Glutamatergic neuron (in vitro differentiated cells): ENCODE results near the gene REXO4. TPM values are rescaled to one million over a fixed set of nuclear protein-coding genes. Genes with fewer than 3 reads are reported as not detected.

Experiments used
- DNase-seq: peaks from one replicate; pipeline ENCODE4 v3.0.0; 2022
- H3K27ac Mint-ChIP-seq: one replicate; pipeline ENCODE4 v1.8.0; 2020; ENCODE audit warnings: mild to moderate bottlenecking, mixed read lengths, inconsistent platforms; ENCODE audit not compliant: unreplicated experiment
- H3K27me3 Mint-ChIP-seq: one replicate; pipeline ENCODE4 v1.8.0; 2020; ENCODE audit warnings: mild to moderate bottlenecking, moderate library complexity, mixed read lengths, inconsistent platforms; ENCODE audit not compliant: unreplicated experiment
- H3K36me3 Mint-ChIP-seq: one replicate; pipeline ENCODE4 v1.8.0; 2020; ENCODE audit warnings: mild to moderate bottlenecking, mixed read lengths, inconsistent platforms; ENCODE audit not compliant: unreplicated experiment
- H3K4me1 Mint-ChIP-seq: one replicate; pipeline ENCODE4 v1.8.0; 2020; ENCODE audit warnings: mild to moderate bottlenecking, low read depth, mixed read lengths, inconsistent platforms; ENCODE audit not compliant: unreplicated experiment
- H3K4me3 Mint-ChIP-seq: one replicate; pipeline ENCODE4 v1.8.0; 2020; ENCODE audit warnings: mild to moderate bottlenecking, mixed read lengths, inconsistent platforms; ENCODE audit not compliant: unreplicated experiment
- H3K9me3 Mint-ChIP-seq: one replicate; pipeline ENCODE4 v1.8.0; 2020; ENCODE audit warnings: mild to moderate bottlenecking, moderate library complexity, mixed read lengths, inconsistent platforms; ENCODE audit not compliant: unreplicated experiment
- CTCF ChIP-seq: fragments of 200-600 bp; sonication (generic); IDR thresholded peaks from one replicate; pipeline ENCODE4 v1.5.0; 2021; ENCODE audit not compliant: partially characterized antibody, unreplicated experiment
- total RNA-seq: library from RNA; stranded (reverse); fragmentation: NEBNext Ultra II Directional; extraction: Animal tissue kit (Norgen Biotek cat#: 25700); gene quantifications from one replicate; pipeline ENCODE4 v1.2.1, GENCODE V29; 2021; ENCODE audit not compliant: unreplicated experiment

Gene REXO4
- total RNA-seq, 1 donor from 2014 or later: 20.4 TPM

GRCh38 chr9:133424187-133424586 is 6.4 kb upstream of the REXO4 start:
- Mint-ChIP-seq H3K27me3 (peaks cover 4% of the 10 kb centered on the region), H3K36me3 (peaks cover 6% of the 10 kb centered on the region), H3K27ac (no peak overlapping the region), H3K9me3 (peaks cover 6% of the 10 kb centered on the region), H3K4me1 (peaks cover 2% of the 10 kb centered on the region), H3K4me3 (no peak overlapping the region)
- no peak for TF ChIP-seq CTCF
- no peak for DNase-seq

- H3K9me3 Mint-ChIP-seq: peaks cover 7% of the 10 kb centered on the region
- no peak overlapping the region for H3K4me3 Mint-ChIP-seq
- no peak for TF ChIP-seq CTCF
- DNase-seq: no peak
- peaks cover 6% of the 10 kb centered on the region for H3K36me3 Mint-ChIP-seq
- peaks cover 6% of the 10 kb centered on the region for H3K27me3 Mint-ChIP-seq
- H3K27ac Mint-ChIP-seq: no peak overlapping the region
- peaks cover 10% of the 10 kb centered on the region for H3K4me1 Mint-ChIP-seq
Measured at GRCh38 chr9:133423216-133423615, 5.4 kb upstream of the REXO4 start.

- H3K9me3 Mint-ChIP-seq: peaks cover 5% of the 10 kb centered on the region
- H3K4me1 Mint-ChIP-seq: peaks cover 8% of the 10 kb centered on the region
- H3K36me3 Mint-ChIP-seq: no peaks in the 10 kb centered on the region
- DNase-seq: no peak
- peaks cover 6% of the 10 kb centered on the region for H3K27me3 Mint-ChIP-seq
- H3K27ac Mint-ChIP-seq: peak within 1 kb of the TSS; percentile 28
- no peak for TF ChIP-seq CTCF
- H3K4me3 Mint-ChIP-seq: peak within 1 kb of the TSS; percentile 6
Measured at GRCh38 chr9:133421615-133422542, 4.1 kb upstream of the REXO4 start, which contains the start of gene ADAMTS13. TSS of gene ADAMTS13 (plus strand) at chr9:133422367. CDS start at chr9:133422444, 77 bp downstream.

- TF ChIP-seq CTCF: no peak
- Mint-ChIP-seq H3K9me3 (peaks cover 4% of the 10 kb centered on the region), H3K36me3 (no peaks in the 10 kb centered on the region), H3K27ac (no peak overlapping the region), H3K27me3 (peaks cover 6% of the 10 kb centered on the region), H3K4me1 (peaks cover 8% of the 10 kb centered on the region), H3K4me3 (no peak overlapping the region)
- DNase-seq: no peak
Measured at GRCh38 chr9:133420392-133420827, 2.6 kb upstream of the REXO4 start.

- H3K36me3 Mint-ChIP-seq: no peaks in the 10 kb centered on the region
- H3K4me1 Mint-ChIP-seq: peaks cover 8% of the 10 kb centered on the region
- peaks cover 6% of the 10 kb centered on the region for H3K27me3 Mint-ChIP-seq
- no peak for TF ChIP-seq CTCF
- H3K27ac Mint-ChIP-seq: peak overlapping the region; percentile 87
- H3K4me3 Mint-ChIP-seq: peak overlapping the region; percentile 98
- DNase-seq: no peak
- peaks cover 4% of the 10 kb centered on the region for H3K9me3 Mint-ChIP-seq
Measured at GRCh38 chr9:133419005-133419404, 1.2 kb upstream of the REXO4 start.
